GM18502 (cell line): ENCODE data around the gene OR52D1.

Experiments used
- ATAC-seq: cut with Tn5 transposase; IDR thresholded peaks from one replicate; pipeline ENCODE4 v1.9.1; 2021; ENCODE audit warnings: mild to moderate bottlenecking; ENCODE audit not compliant: unreplicated experiment, poor library complexity

Gene OR52D1

DNA sequence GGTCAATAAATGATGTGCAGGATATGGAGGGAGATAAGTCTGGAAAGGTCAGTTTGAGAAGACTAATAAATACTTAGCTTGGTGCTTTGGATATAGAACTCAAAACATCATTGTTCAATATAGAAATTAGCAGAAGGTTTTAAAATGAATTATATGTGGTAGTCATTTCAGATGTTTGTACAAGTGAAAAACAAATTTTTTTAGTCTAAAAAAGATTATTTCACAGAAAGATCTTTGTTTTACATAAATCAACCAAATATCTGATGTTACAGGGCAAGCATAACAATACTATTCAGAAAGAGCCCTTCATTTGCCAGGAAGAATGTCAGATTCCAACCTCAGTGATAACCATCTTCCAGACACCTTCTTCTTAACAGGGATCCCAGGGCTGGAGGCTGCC lies at the start of gene OR52D1:
OR52D1 (plus strand) TSS at position 301 of the 400 bp plus-strand sequence; CDS start at position 323, 22 bp downstream.
- no peak for ATAC-seq

DNA sequence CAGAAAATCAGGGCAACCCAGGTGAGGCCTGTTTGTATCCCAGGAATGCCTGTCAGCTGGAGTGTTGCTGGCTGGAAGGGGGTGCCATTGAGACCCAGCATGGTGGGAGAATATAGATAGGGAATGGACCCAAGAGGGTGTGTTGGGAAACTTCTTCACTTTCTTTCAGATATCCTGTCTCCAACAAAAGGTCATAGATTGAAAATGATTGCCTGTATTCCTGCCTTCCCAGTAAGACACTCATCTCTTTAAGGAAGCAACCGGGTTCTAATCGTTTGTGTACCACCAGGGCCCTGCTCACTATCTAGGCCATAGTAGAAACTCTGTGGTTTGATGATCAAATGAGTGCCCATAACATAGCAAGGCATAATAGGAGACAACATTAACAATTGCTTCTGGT lies 47.1 kb upstream of the OR52D1 start, which contains the start of gene OR51I1:
OR51I1 (minus strand) TSS at position 101 of the 400 bp plus-strand sequence; CDS start at position 101, 0 bp downstream.
- ATAC-seq = no peak

DNA sequence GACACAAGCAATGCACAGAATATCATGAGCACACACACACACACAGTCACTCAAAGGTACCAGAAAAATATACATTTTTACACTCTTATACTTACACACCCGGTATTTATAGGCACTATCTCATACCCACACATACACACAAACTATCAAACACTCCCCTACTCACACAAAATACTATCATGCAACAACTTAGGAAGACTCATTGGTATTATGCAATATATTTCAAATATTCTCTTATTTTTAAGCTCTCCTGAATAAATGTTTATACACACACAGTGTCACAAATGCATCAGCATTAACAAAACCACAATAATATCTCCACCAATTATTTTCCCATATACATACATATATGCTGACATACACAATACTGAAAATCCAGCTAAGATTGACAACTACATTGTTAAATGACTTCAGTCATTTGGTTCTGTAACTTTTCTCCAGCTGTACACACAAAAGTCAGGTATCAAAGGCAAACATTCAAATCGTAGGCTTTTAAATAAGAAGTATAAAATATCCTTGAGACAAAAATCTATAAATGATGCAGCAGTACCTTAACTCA lies 44.6 kb upstream of the OR52D1 start:
- no peak for ATAC-seq

GRCh38 chr11:5449023-5449422 lies 39.5 kb upstream of the OR52D1 start, which contains the start of gene OR51I2:
TSS of gene OR51I2 (plus strand) at chr11:5449323. CDS start at chr11:5453489, 4,166 bp downstream.
- no peak for ATAC-seq

GRCh38 chr11:5449432-5449831 lies 39.1 kb upstream of the OR52D1 start:
- ATAC-seq = no peak

- ATAC-seq = no peak
These were observed 27.4 kb upstream of the OR52D1 start for GRCh38 chr11:5460983-5461621.

DNA sequence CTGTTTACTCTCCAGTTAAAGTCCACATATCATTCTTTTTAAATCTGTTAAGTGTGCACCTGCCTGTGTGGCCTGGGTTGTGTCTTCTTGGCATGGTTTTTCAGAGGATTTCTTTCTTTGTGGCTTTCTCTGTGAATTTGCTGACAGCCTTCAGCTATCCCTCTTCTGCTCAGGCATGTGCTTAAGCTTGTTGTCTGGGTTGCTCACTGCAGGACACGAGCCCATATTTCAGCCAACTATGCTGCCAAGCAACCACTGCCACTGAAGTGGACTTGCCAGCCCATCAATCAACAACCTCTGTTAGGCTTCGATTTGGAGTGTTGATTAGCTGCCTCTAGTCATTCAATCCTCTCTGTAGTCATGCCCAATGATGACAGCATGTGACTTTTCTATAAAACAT lies 21.0 kb upstream of the OR52D1 start:
- no peak for ATAC-seq

DNA sequence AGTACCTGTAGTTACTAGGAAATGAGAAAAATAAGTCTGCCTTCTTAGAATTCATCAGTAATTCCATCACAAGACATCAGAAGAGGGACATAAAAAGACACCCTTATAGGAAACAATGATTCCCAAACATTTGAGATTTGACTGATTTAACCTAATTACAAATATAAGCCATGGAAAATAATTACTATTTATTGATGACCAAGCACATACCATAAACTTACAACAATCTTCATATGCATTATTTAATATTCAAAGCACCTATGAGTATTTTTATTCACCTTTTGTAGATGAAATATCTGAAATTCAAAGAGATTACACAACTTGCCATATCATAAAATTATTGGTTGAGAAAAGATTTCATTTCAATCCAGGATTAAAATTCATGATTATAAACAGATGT lies 14.6 kb upstream of the OR52D1 start:
- ATAC-seq = no peak

DNA sequence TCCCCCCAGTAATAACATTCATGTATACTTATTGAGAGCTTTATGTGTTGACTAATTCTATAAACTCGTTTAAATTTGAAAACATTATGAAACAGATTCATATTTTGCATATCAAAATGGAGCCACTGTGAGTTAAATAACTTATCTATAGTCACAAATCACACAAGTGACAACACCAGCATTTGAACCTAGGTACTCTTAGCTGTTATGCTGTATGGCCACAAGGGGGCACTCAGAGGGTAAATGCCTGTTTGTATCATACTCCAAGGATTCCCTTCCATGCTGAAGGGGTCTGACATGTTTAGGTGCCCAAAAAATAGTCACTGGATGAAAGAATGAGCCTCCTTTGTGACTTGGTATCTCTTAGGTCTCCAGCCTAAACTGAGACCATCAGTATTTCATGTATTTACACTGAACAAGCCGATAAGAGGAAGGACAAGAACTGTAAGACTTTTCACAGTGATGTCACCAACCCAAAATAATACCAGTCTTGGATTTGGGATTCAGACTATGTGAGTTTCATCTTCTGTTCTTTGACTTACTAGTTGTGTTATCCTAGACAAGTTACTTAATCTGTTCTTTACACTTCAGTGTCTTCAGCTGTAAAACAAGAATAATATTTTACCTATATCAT lies 12.2 kb upstream of the OR52D1 start:
- ATAC-seq = peak; percentile 84

- ATAC-seq = no peak
These were observed 2.5 kb upstream of the OR52D1 start for GRCh38 chr11:5486003-5486402.

- ATAC-seq = no peak
These were observed 2.1 kb upstream of the OR52D1 start for GRCh38 chr11:5486421-5486820.

DNA sequence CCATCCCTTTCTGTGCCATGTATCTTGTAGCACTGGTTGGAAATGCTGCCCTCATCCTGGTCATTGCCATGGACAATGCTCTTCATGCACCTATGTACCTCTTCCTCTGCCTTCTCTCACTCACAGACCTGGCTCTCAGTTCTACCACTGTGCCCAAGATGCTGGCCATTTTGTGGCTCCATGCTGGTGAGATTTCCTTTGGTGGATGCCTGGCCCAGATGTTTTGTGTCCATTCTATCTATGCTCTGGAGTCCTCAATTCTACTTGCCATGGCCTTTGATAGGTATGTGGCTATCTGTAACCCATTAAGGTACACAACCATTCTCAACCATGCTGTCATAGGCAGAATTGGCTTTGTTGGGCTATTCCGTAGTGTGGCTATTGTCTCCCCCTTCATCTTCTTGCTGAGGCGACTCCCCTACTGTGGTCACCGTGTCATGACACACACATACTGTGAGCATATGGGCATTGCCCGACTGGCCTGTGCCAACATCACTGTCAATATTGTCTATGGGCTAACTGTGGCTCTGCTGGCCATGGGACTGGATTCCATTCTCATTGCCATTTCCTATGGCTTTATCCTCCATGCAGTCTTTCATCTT lies 414 bp downstream of the OR52D1 start:
- no peak for ATAC-seq

- no peak for ATAC-seq
These were observed 1.3 kb downstream of the OR52D1 start for GRCh38 chr11:5489576-5490357.

DNA sequence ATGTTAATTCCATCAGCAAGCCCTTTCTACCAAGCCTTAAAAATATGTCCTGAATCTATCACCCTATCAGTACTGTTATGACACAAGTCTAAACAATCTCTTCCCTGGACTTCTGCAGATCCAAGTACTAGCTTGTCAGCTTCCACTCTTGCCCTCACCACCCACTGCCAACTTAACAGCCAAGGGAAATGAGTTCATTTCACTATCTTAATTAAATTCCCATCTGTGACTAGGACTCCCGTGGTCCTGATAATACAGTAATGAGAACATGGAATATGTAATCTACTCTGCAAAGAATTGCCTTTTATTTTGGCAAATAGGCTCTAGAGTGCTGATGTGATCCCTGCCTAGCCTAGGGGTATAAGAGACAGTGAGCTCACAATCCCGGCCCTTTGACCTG lies 11.2 kb downstream of the OR52D1 start:
- no peak for ATAC-seq

- no peak for ATAC-seq
These were observed 11.9 kb downstream of the OR52D1 start for GRCh38 chr11:5500393-5500801.

GRCh38 chr11:5504403-5504921 lies 16.0 kb downstream of the OR52D1 start:
- ATAC-seq = no peak

GRCh38 chr11:5505363-5506048 lies 17.0 kb downstream of the OR52D1 start:
- no peak for ATAC-seq

DNA sequence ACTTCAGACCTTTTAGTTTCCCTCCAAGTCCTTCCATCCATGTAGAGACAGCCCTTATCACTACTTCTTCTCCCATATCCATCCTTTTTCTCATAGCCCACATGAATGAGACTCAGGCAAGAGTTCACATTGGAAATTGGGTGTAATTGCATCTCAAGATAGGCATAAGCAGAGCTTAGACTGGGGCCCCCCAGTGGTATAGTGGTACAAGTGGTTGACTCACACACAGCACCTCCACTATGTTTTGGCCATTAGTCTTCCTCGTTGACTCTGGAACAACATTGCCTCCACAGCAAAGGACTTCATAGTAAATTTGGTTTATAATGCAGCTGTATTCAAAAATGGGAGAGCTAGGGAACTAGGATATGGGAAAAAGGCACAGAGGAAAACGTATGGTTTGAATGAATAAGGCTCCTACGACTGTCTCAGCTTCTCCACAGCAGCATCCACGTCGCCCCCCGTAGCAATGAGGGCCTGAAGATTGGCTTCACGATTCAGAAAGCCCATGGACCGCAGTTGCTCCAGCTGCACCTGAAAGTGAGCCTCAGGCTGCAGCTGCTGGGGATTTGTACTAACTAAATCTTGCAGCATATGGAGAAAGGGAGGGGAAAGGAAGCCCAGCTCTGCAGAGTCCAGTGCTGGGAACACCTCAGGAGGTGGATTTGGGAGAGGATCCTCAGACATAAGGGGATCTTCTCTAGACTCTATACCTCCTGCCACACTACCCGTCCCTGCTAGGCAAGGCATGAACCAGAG lies 18.9 kb downstream of the OR52D1 start:
- no peak for ATAC-seq

GRCh38 chr11:5507933-5508305 lies 19.4 kb downstream of the OR52D1 start:
- ATAC-seq = no peak
